VCaP (cell line): ENCODE data around the gene PTPRN2.

Source experiments
- H3K27ac ChIP-seq: fragments of 450-650 bp; 2 replicates; pipeline ENCODE4 v1.5.1; 2017
- CTCF ChIP-seq: fragments of 450-650 bp; conservative IDR thresholded peaks from 2 replicates; pipeline ENCODE4 v1.5.1; 2017; ENCODE audit warnings: mild to moderate bottlenecking, moderate library complexity

PTPRN2 gene

DNA sequence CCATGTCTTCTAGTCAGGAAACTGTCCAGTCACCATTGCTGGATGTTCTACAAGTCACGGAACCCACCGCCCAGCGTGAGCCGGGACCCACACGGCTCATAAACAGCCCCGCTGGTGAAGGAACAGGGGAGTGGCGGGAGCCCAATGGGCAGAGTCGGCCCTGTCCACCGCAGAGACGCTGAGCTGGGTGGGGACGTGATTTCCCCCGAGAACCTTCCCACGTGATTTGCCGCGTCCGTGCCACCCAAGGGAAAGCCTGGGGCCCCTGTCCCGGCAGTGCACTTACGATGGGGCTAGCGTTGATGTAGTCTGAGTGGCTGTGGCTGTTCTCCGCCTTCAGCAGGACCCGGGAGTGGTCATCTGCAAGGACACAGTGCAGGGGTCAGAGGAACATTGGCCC is 983.9 kb downstream of the PTPRN2 start:
- no peak overlapping the region for H3K27ac ChIP-seq
- no peak for TF ChIP-seq CTCF

GRCh38 chr7:157603005-157603404 is 984.6 kb downstream of the PTPRN2 start:
- H3K27ac ChIP-seq, result no peak overlapping the region
- no peak for TF ChIP-seq CTCF

- TF ChIP-seq CTCF, result no peak
- no peak overlapping the region for H3K27ac ChIP-seq
Observed at GRCh38 chr7:157602581-157602980, 985.0 kb downstream of the PTPRN2 start.

DNA sequence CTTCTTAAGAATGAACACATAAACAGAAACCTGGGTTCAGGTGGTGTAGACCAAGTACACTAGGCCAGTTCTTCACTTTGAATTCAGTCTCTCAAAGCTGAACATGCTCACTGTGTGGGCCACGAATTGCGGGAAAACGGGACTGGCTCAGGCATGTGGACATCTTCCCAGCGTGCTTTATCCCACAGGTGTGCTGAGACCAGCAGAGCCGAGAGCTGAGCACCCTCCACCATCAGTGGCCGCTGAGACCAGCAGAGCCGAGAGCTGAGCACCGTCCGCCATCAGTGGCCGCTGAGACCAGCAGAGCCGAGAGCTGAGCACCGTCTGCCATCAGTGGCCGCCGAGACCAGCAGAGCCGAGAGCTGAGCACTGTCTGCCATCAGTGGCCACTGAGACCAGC is 985.5 kb downstream of the PTPRN2 start:
- H3K27ac ChIP-seq, result no peak overlapping the region
- no peak for TF ChIP-seq CTCF

GRCh38 chr7:157601530-157601929 is 986.1 kb downstream of the PTPRN2 start:
- H3K27ac ChIP-seq, result no peak overlapping the region
- TF ChIP-seq CTCF, result no peak

- H3K27ac ChIP-seq, result no peak overlapping the region
- no peak for TF ChIP-seq CTCF
Observed at GRCh38 chr7:157599491-157599890, 988.1 kb downstream of the PTPRN2 start.

- H3K27ac ChIP-seq, result no peak overlapping the region
- TF ChIP-seq CTCF, result no peak
Observed at GRCh38 chr7:157597562-157597961, 990.1 kb downstream of the PTPRN2 start.

DNA sequence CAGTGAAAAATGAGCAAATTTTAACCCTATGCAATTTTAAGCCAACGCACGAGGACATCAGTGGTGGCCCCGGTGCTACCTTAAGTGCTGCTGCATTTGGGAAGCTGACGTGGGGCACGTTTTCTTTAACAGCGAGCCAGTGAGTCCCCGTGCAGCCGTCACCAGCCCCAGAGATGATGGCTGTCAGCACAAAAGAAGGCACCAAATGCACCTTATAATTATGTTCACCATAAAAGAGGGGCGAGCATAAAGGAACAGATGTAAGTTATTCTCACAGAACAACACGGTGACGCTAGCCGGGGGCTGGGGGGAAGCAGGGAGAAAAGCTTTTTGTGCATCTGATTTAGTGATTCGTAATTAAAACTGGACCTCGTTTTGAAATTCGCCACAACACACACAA is 990.7 kb downstream of the PTPRN2 start:
- no peak for TF ChIP-seq CTCF
- no peak overlapping the region for H3K27ac ChIP-seq
